ENCODE measurements around the gene HMG20A. TPM values are rescaled to one million over a fixed set of nuclear protein-coding genes. Genes with fewer than 3 reads are reported as not detected.

The HMG20A gene
- total and polyA plus RNA-seq, 9 of the 15 experiments (the other 6 are each of a cell fraction or from before 2014, with no cell fraction given) = 25.0 to 68.1 (median 38.9) TPM

DNA sequence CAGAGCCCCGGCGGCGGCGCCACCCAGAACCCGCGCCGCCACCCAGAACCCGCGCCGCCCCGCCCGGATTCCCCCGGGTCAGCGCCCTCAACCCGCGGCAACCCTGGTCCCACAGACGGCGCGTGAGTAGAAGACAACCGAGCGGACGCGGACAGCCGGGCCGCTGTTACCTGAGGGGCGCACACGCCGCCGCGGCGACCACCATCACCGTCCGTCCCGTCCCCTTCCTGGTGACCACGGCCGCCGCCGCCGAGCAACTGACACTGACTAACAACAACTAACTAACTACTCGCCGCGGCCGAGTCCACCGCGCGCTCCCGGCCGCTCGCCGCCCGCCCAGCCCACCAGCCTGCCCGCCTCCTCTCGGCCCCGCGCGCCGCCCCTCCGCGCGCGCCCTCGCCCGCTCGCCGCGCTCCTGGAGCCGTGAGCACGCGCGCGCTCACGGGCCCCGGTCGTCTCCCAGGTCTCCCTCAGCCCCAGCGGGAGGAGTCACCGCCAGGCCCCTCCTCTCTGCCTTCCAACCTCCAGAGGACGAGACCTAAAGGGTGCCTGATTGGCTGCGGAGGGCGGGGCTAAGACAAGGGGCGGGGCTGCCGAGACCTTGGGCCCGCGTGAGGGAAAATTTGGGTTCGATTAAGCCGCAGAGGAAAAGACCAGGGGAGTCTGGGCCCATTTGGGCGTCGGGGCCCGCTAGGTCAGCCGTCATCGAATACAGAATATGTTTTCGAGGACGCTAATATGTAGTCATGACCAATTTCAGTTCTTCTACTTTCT, 665 bp upstream of the HMG20A start, which contains the start of gene PEAK1 (continued):
- TF ChIP-seq ZNF24 (IDR thresholded peaks at IDR 0.05) = no peak
- TF ChIP-seq NR4A1 (CRISPR knock-in tag; IDR thresholded peaks at IDR 0.05) = no peak
- TF ChIP-seq NR4A1 (tag; IDR thresholded peaks at IDR 0.05) = no peak
- TF ChIP-seq, protein P1, sequence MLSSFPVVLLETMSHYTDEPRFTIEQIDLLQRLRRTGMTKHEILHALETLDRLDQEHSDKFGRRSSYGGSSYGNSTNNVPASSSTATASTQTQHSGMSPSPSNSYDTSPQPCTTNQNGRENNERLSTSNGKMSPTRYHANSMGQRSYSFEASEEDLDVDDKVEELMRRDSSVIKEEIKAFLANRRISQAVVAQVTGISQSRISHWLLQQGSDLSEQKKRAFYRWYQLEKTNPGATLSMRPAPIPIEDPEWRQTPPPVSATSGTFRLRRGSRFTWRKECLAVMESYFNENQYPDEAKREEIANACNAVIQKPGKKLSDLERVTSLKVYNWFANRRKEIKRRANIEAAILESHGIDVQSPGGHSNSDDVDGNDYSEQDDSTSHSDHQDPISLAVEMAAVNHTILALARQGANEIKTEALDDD (IDR thresholded peaks at IDR 0.05) = peak; percentile 92
- no peak for TF ChIP-seq ZBTB17 (CRISPR knock-in tag; IDR thresholded peaks at IDR 0.05)
- 0 out of 4 replicates have a peak, but pooled peaks have one; percentile 15 to 31 for TF ChIP-seq SIN3A (IDR thresholded peaks at IDR 0.05; ENCODE audit: borderline replicate concordance in 2 of 2, control insufficient read depth in 1 of 2, low read depth in 2 of 2, low read length in 2 of 2)
- no peak for TF ChIP-seq MAFK (IDR thresholded peaks at IDR 0.05; ENCODE audit: low read length)
- TF ChIP-seq ZNF586 (CRISPR knock-in tag; conservative IDR thresholded peaks at IDR 0.05) = no peak
- peak; percentile 93 for TF ChIP-seq POLR2G (IDR thresholded peaks at IDR 0.05; ENCODE audit: low read depth, low read length)
- no peak for TF ChIP-seq HINFP (tag; conservative IDR thresholded peaks at IDR 0.05; ENCODE audit: low read depth)
- no peak for TF ChIP-seq ZNF764 (CRISPR knock-in tag; IDR thresholded peaks at IDR 0.05; ENCODE audit: low read depth)
- TF ChIP-seq POLR2B (IDR thresholded peaks at IDR 0.05; ENCODE audit: low read depth, partially characterized antibody) = peak; percentile 66
- peak; percentile 90 for TF ChIP-seq ERF (CRISPR knock-in tag; IDR thresholded peaks at IDR 0.05)
- TF ChIP-seq MAZ (CRISPR knock-in tag; conservative IDR thresholded peaks at IDR 0.05 in 1 of 2, IDR thresholded peaks at IDR 0.05 in 1 of 2) = peak in 1 of 2 experiments; percentile 4; a peak in 1 of 4 replicates
- TF ChIP-seq ZNF445 (CRISPR knock-in tag; IDR thresholded peaks at IDR 0.05; ENCODE audit: low read depth) = no peak
- TF ChIP-seq RNF219 (CRISPR knock-in tag; IDR thresholded peaks at IDR 0.05) = no peak
- TF ChIP-seq NFE2 (IDR thresholded peaks at IDR 0.05; ENCODE audit: low read depth) = no peak
- TF ChIP-seq MYBL2 (IDR thresholded peaks at IDR 0.05; ENCODE audit: low read depth) = no peak
- no peak for TF ChIP-seq MYBL2 (CRISPR knock-in tag; IDR thresholded peaks at IDR 0.05; ENCODE audit: borderline replicate concordance)
